ENCODE measurements around the gene MMADHC.

MMADHC gene

DNA sequence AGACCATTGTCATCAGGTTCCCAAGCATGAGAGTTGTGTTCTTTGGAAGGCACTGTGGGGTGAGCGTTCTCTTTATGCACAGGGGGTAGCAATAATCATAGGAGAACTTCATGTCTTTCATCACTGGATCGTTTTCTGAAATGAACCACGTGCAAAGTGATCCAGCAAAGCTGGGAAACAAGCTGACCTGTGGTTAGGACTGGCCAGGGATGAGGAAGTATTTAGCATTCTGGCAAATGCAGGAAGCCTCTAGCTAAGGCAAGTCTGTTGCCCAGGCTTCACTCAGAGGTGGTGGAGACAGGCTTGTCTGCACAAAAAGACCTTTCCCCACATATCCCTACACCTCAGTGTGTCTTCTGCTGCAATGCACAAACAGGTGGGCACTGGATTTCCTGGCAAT, 58.6 kb downstream of the MMADHC start:
- no peak for DNase-seq (ENCODE audit: low read depth in 2 of 2)
- TF ChIP-seq, protein P1, sequence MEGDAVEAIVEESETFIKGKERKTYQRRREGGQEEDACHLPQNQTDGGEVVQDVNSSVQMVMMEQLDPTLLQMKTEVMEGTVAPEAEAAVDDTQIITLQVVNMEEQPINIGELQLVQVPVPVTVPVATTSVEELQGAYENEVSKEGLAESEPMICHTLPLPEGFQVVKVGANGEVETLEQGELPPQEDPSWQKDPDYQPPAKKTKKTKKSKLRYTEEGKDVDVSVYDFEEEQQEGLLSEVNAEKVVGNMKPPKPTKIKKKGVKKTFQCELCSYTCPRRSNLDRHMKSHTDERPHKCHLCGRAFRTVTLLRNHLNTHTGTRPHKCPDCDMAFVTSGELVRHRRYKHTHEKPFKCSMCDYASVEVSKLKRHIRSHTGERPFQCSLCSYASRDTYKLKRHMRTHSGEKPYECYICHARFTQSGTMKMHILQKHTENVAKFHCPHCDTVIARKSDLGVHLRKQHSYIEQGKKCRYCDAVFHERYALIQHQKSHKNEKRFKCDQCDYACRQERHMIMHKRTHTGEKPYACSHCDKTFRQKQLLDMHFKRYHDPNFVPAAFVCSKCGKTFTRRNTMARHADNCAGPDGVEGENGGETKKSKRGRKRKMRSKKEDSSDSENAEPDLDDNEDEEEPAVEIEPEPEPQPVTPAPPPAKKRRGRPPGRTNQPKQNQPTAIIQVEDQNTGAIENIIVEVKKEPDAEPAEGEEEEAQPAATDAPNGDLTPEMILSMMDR (IDR thresholded peaks at IDR 0.05; ENCODE audit: low read depth, low read length) = no peak
- H3K4me3 ChIP-seq (replicated peaks in 1 of 2; ENCODE audit: low read depth in 2 of 2, low read length in 2 of 2) = no peak overlapping the region

DNA sequence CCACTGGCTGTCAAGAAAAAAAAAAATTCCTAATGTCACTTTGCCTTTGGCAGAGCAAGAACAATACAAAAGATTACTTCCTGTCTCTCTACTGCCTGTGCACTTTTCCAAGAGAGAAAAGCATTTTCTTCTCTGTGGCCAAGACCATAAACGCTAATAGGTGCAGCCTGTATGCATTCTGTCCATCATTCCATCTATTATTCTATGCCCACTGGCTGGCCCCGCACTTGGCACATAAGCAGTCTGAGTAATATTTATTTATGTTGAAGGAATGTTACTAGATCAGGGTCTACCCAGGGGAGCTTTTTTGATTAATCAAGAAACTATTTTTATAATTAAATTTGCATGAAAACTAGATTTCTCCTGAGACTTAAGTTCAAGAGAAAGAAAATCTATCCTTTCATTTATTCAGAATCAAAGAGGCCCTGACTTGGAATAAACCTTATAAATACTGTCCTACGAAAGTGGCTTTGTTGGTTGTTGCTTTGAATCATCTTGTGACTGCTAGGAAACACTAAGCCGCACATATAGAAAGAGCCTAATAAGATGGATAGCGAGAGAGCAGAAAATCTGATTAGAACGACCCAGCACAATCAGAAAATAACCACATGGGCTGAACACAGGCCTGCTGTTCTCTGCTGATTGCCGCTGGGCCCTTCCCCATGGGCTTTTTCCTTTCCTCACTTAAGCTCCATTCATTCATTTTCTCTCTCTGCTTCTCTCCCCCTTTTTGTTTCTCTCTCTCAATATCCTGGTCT, 59.4 kb downstream of the MMADHC start:
- DNase-seq (ENCODE audit: low read depth in 2 of 2) = no peak
- TF ChIP-seq, protein P1 (IDR thresholded peaks at IDR 0.05; ENCODE audit: low read depth, low read length) = no peak
- H3K4me3 ChIP-seq (replicated peaks in 1 of 2; ENCODE audit: low read depth in 2 of 2, low read length in 2 of 2) = no peak overlapping the region

DNA sequence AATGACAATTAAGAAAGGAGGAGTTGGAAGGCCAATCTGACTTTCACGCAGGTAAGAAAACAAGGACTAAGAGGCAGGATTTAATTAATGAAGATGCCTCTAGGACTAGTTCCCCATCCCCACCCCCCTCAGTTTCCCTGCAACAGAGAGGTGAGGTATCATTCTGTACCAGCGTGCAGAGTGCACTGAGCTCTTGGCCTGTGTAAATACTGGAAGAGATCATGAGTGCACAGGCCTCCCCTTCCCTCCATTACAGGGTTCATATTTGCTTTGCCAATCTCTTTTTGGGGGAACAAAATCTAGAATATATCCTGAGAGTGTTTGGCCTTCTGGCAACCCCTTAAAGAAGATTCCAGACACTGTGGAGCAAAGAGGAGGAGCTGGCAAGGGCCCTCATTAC, 60.9 kb downstream of the MMADHC start:
- no peak overlapping the region for H3K4me3 ChIP-seq (replicated peaks in 1 of 2; ENCODE audit: low read depth in 2 of 2, low read length in 2 of 2)
- DNase-seq (ENCODE audit: low read depth in 2 of 2) = no peak
- TF ChIP-seq, protein P1 (IDR thresholded peaks at IDR 0.05; ENCODE audit: low read depth, low read length) = no peak

DNA sequence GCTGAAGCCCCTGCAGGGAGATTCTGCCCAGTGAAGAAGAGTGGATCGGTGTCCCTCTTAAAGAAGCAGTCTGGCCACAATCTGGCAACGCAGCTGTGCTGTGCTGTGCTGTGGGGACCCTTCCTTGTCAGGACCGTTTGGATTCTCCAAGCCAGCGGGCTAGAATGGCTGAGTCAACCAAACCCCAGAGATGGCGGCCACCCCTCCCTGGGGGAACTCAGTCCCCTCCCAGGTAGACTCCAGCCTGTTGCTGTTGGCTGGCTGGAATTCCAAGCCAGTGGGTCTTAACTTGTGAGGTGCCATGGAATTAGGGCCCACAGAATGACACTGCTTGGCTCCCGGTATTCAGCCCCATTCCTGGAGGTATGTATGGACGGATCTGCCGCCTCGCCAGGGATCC, 62.3 kb downstream of the MMADHC start:
- H3K4me3 ChIP-seq (replicated peaks in 1 of 2; ENCODE audit: low read depth in 2 of 2, low read length in 2 of 2) = no peak overlapping the region
- no peak for DNase-seq (ENCODE audit: low read depth in 2 of 2)
- TF ChIP-seq, protein P1 (IDR thresholded peaks at IDR 0.05; ENCODE audit: low read depth, low read length) = no peak

Data from cardiac fibroblast (primary cell).